DOHH2 (cell line): ENCODE results near the gene NEU1.

Experiments used
- CTCF ChIP-seq: fragments of 200-600 bp; sonication (generic); IDR thresholded peaks from one replicate; pipeline ENCODE4 v1.5.1; 2014; ENCODE audit warnings: antibody characterized with exemption, mild to moderate bottlenecking, low read depth, low read length; ENCODE audit not compliant: poor library complexity, severe bottlenecking
- EZH2phosphoT487 ChIP-seq: fragments of 200-600 bp; sonication (generic); IDR thresholded peaks from 2 replicates; pipeline ENCODE4 v1.6.1; 2017; ENCODE audit warnings: borderline replicate concordance, mild to moderate bottlenecking, antibody characterized with exemption, low read length, moderate library complexity, mixed read lengths

DNA sequence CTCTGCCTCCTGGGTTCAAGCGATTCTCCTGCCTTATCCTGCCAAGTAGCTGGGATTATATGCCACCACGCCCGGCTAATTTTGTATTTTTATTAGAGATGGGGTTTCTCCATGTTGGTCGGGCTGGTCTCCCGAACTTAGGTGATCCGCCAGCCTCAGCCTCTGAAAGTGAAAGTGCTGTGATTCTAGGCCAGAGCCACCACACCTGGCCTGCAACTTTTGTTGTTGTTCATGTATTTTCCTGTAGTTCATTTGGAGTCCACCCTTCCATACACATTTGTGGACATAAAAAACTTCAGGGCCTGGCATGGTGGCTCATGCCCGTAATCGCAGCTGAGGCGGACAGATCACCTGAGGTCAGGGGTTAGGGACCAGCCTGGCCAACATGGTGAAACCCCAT, 20.6 kb downstream of the NEU1 start:
- TF ChIP-seq CTCF (no peak), EZH2phosphoT487 (no peak)
